Spleen (tissue), 11 donors: ENCODE data around the gene SLC38A8. TPM values are rescaled to one million over a fixed set of nuclear protein-coding genes. Genes with fewer than 3 reads are reported as not detected.

Source experiments
- DNase-seq: peaks from one replicate; pipeline ENCODE4 v3.0.0-alpha.2; 2020
- H3K27ac ChIP-seq, 8 donors: fragments of 200-600 bp; sonication (generic) in 7 of 8; 1 replicate in 4 of 8; 2 replicates in 4 of 8; pipeline versions ENCODE4 v1.5.0 to v1.8.0; 2016 to 2021; ENCODE audit warnings: inconsistent platforms in 4 of 8, mild to moderate bottlenecking in 4 of 8, moderate library complexity in 1 of 8
- H3K27me3 ChIP-seq, 7 donors: fragments of 200-600 bp; sonication (generic) in 6 of 7; replicated peaks in 1 of 7; 1 replicate in 4 of 7; 2 replicates in 3 of 7; pipeline versions ENCODE4 v1.5.0 to v1.8.0; 2016 to 2021; ENCODE audit warnings: inconsistent platforms in 3 of 7, mild to moderate bottlenecking in 1 of 7
- H3K36me3 ChIP-seq, 6 donors: fragments of 200-600 bp; sonication (generic) in 5 of 6; 1 replicate in 4 of 6; 2 replicates in 2 of 6; pipeline versions ENCODE4 v1.5.0 to v1.8.0; 2016 to 2021; ENCODE audit warnings: inconsistent platforms in 2 of 6
- H3K4me1 ChIP-seq, 6 donors: fragments of 200-600 bp; sonication (generic) in 5 of 6; 1 replicate in 3 of 6; 2 replicates in 3 of 6; pipeline versions ENCODE4 v1.5.0 to v1.8.0; 2016 to 2021; ENCODE audit warnings: inconsistent platforms in 3 of 6
- H3K4me3 ChIP-seq, 8 donors: fragments of 200-600 bp; sonication (generic) in 7 of 8; 1 replicate in 4 of 8; 2 replicates in 4 of 8; pipeline versions ENCODE4 v1.5.0 to v1.8.0; 2016 to 2021; ENCODE audit warnings: inconsistent platforms in 4 of 8, mild to moderate bottlenecking in 4 of 8, moderate library complexity in 2 of 8
- H3K9me3 ChIP-seq, 8 donors: fragments of 200-600 bp; sonication (generic) in 7 of 8; 1 replicate in 4 of 8; 2 replicates in 4 of 8; pipeline versions ENCODE4 v1.5.0 to v1.8.0; 2016 to 2021; ENCODE audit warnings: inconsistent platforms in 4 of 8
- POLR2A ChIP-seq, 3 donors: fragments of 450-650 bp; IDR thresholded peaks; one replicate each; pipeline ENCODE4 v1.5.1; 2017; ENCODE audit warnings: antibody characterized with exemption in 3 of 3, mild to moderate bottlenecking in 1 of 3
- POLR2AphosphoS5 ChIP-seq, 3 donors: sonication (generic); formaldehyde crosslinking; IDR thresholded peaks; one replicate each; pipeline ENCODE4 v1.5.1; 2017; ENCODE audit warnings: antibody characterized with exemption in 3 of 3
- WGBS, 5 donors: extraction: QIAGEN DNeasy Blood & Tissue Kit in 3 of 5; methylation state at CpG; one replicate each; pipeline versions ENCODE4 v1.1.5 to v1.1.7; 2013 to 2018; 5-methylcytosine and 5-hydroxymethylcytosine counted together
- intact Hi-C: fragments of 100-400 bp; cut with DNase I; formaldehyde crosslinking; loops from one replicate; pipeline ENCODE4 v1.15.0; 2023; ENCODE audit warnings: low total_unique reads
- polyA plus RNA-seq, 3 donors: library from polyadenylated mRNA; stranded (reverse); fragments of 200-250 nt; gene quantifications; one replicate each; pipeline ENCODE4 v1.2.1, GENCODE V29; 2013
- total RNA-seq, 7 donors: library from RNA; depleted of rRNA in 3 of 7; stranded (reverse); fragments of >200 nt in 3 of 7; fragmentation: NEBNext Ultra II Directional in 4 of 7; extraction: Animal tissue kit (Norgen Biotek cat#: 25700) in 4 of 7; gene quantifications; one replicate each; pipeline versions ENCODE4 v1.1.0 to v1.2.1, GENCODE V29; 2016 to 2021
- TF ChIP-seq, protein P1 (sequence below), 11 experiments: fragments of 200-600 bp in 7 of 11; fragments of 450-650 bp in 4 of 11; sonication (generic) in 4 of 11; IDR thresholded peaks in 8 of 11; conservative IDR thresholded peaks in 3 of 11; 1 replicate in 7 of 11; 2 replicates in 4 of 11; pipeline versions ENCODE4 v1.4.0 to v1.8.0; 2016 to 2021; ENCODE audit warnings: antibody characterized with exemption in 11 of 11, inconsistent platforms in 4 of 11, mild to moderate bottlenecking in 1 of 11
- donor health status: healthy with polysubstance abuse.
- donor health status: DM: no; HTN: no; CAD: no; lungs with moderate emphysema.
- donor health status: DM: no; HTN: no; CAD: no.
- donor health status: Bipolar disorder and iron deficiency.
- donor health status: healthy.
- donor health status: DM: no; HTN: no; CAD: no.
- donor health status: DM: yes; HTN: yes; CAD: no.

SLC38A8 gene
- total and polyA plus RNA-seq, 10 donors, result 0.37 TPM; not detected in 9

DNA sequence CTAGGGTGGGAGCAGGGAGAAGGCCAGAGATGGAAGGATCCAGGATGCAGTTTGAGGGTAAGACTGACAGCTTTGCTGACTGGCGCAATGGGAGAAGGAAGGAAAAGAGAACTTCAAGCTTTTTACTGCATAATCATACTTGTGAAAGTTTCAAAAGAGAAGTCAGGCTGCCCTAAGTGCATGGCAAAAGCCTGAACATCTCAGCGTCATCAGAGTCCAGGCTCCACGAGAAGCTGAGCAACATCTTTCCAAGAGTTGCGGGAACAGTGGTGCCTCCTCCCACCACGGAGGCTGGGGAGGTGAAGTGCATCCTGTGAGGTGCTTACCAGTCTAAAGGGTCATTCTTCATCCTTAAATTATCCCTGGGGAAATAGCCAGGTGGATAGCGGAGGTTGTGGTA is 26.9 kb upstream of the SLC38A8 start:
- H3K9me3 ChIP-seq, result no peaks in the 10 kb centered on the region
- H3K36me3 ChIP-seq, result peaks cover 12 to 100% (median 96%) of the 10 kb centered on the region in 6 donors
- no peaks in the 10 kb centered on the region for H3K27me3 ChIP-seq
- WGBS, 5 donors, result 59 to 88% (median 77%) methylated on average over 6 of the region's 6 CpGs
- no peak for TF ChIP-seq POLR2A (IDR thresholded peaks at IDR 0.05)
- TF ChIP-seq POLR2AphosphoS5 (IDR thresholded peaks at IDR 0.05), result peak in 1 of 3 donors; percentile 22
- intact Hi-C loops, result loop anchor here (10.0 kb wide), 2 partner anchors 115 to 245 kb away; partner anchors contain the start of gene OSGIN1
- no peak for DNase-seq
- peak overlapping the region in 6 of 8 donors; percentile 22 to 81 (median 57) for H3K27ac ChIP-seq
- no peak overlapping the region for H3K4me3 ChIP-seq
- peaks cover 0 to 23% (median 0%) of the 10 kb centered on the region in 6 donors for H3K4me1 ChIP-seq

- intact Hi-C loops, result loop anchor here (10.0 kb wide), 2 partner anchors 114 to 244 kb away; partner anchors contain the start of gene OSGIN1
- Histone ChIP-seq H3K4me3 (no peak overlapping the region), H3K36me3 (peaks cover 12 to 100% (median 96%) of the 10 kb centered on the region in 6 donors), H3K4me1 (peaks cover 0 to 23% (median 0%) of the 10 kb centered on the region in 6 donors), H3K27me3 (no peaks in the 10 kb centered on the region), H3K9me3 (no peaks in the 10 kb centered on the region), H3K27ac (peak overlapping the region in 6 of 8 donors; percentile 16 to 81 (median 57))
- WGBS, 5 donors, result 77 to 84% (median 81%) methylated on average over 13 of the region's 13 CpGs
- DNase-seq, result no peak
- TF ChIP-seq POLR2AphosphoS5 (IDR thresholded peaks at IDR 0.05) (no peak), POLR2A (IDR thresholded peaks at IDR 0.05) (no peak)
- TF ChIP-seq, protein P1, sequence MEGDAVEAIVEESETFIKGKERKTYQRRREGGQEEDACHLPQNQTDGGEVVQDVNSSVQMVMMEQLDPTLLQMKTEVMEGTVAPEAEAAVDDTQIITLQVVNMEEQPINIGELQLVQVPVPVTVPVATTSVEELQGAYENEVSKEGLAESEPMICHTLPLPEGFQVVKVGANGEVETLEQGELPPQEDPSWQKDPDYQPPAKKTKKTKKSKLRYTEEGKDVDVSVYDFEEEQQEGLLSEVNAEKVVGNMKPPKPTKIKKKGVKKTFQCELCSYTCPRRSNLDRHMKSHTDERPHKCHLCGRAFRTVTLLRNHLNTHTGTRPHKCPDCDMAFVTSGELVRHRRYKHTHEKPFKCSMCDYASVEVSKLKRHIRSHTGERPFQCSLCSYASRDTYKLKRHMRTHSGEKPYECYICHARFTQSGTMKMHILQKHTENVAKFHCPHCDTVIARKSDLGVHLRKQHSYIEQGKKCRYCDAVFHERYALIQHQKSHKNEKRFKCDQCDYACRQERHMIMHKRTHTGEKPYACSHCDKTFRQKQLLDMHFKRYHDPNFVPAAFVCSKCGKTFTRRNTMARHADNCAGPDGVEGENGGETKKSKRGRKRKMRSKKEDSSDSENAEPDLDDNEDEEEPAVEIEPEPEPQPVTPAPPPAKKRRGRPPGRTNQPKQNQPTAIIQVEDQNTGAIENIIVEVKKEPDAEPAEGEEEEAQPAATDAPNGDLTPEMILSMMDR (IDR thresholded peaks at IDR 0.05 in 8 of 11, conservative IDR thresholded peaks at IDR 0.05 in 3 of 11), result no peak
Measured at GRCh38 chr16:84068783-84069462, 26.3 kb upstream of the SLC38A8 start.

DNA sequence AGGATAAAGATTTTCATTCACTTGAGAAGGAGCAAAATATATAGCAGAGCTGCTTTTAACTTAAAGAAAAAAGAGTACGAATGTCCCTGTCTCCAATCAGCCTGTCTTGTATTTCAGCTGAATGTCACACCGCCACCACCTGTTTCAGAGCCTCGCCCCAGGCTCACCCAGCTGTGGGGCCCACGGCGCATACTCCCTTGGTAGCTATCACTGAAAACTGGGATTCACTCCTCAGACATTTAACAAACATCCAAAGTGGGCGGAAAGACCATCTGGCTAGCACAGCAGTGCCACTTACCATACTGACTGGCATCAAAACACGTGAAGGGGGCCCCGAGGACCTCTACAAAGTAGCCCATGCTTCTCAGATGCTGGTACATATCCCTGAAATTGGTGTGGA is 25.4 kb upstream of the SLC38A8 start:
- intact Hi-C loops, result loop anchor here (10.0 kb wide), 2 partner anchors 113 to 243 kb away; partner anchors contain the start of gene OSGIN1
- Histone ChIP-seq H3K4me1 (peaks cover 0 to 23% (median 0%) of the 10 kb centered on the region in 6 donors), H3K4me3 (no peak overlapping the region), H3K9me3 (no peaks in the 10 kb centered on the region), H3K27ac (peak overlapping the region in 1 of 8 donors; percentile 81), H3K27me3 (no peaks in the 10 kb centered on the region), H3K36me3 (peaks cover 12 to 100% (median 97%) of the 10 kb centered on the region in 6 donors)
- WGBS, 5 donors, result 94 to 98% (median 97%) methylated on average over 8 of the region's 8 CpGs
- TF ChIP-seq, protein P1 (IDR thresholded peaks at IDR 0.05 in 8 of 11, conservative IDR thresholded peaks at IDR 0.05 in 3 of 11), result no peak
- TF ChIP-seq POLR2AphosphoS5 (IDR thresholded peaks at IDR 0.05) (no peak), POLR2A (IDR thresholded peaks at IDR 0.05) (no peak)
- no peak for DNase-seq

DNA sequence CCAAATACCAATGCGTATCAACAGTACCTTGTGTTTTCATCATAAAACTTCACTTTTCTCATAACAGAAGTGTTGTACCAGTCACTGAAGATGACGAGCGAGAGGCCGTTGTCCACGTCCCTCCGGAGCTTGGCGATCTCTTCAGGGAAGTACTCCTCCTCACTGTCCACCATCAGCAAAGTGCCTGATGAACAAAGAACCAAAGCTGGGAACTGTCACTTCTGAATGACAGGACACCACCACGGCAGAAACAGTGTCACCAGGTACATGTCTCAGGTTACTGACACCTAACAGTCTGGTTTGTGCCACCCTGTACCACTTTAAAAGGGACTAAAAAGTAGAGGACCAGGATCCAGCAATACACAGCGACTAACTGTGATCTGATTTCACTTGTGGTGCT is 25.0 kb upstream of the SLC38A8 start:
- Histone ChIP-seq H3K27me3 (no peaks in the 10 kb centered on the region), H3K36me3 (peaks cover 12 to 100% (median 97%) of the 10 kb centered on the region in 6 donors), H3K4me1 (peaks cover 0 to 23% (median 0%) of the 10 kb centered on the region in 6 donors), H3K27ac (no peak overlapping the region), H3K4me3 (no peak overlapping the region), H3K9me3 (no peaks in the 10 kb centered on the region)
- WGBS, 5 donors, result 94 to 96% (median 95%) methylated on average over 9 of the region's 9 CpGs
- no peak for DNase-seq
- TF ChIP-seq POLR2A (IDR thresholded peaks at IDR 0.05) (no peak), POLR2AphosphoS5 (IDR thresholded peaks at IDR 0.05) (no peak)
- TF ChIP-seq, protein P1 (IDR thresholded peaks at IDR 0.05 in 8 of 11, conservative IDR thresholded peaks at IDR 0.05 in 3 of 11), result no peak
- intact Hi-C loops, result loop anchor here (10.0 kb wide), 2 partner anchors 113 to 243 kb away; partner anchors contain the start of gene OSGIN1
